IMR-90 (cell line): ENCODE results near the gene ILRUN. TPM values are rescaled to one million over a fixed set of nuclear protein-coding genes. Genes with fewer than 3 reads are reported as not detected.

ENCODE experiments used
- ATAC-seq: fragments of 200-7000 bp; cut with Tn5 transposase; 2 replicates; pipeline ENCODE4 v1.9.1; 2020; ENCODE audit warnings: low read depth, mild to moderate bottlenecking, moderate library complexity
- BruUV-seq: library from RNA; stranded (reverse); fragments of 400-500 nt; replicated peaks from 2 replicates; lab custom pipeline; 2021; lab: Mats Ljungman, UMichigan
- CTCF ChIA-PET: fragments of 300-600 bp; formaldehyde crosslinking; extraction: SDS; loops from one replicate; lab custom pipeline; 2021; ENCODE audit warnings: antibody characterized with exemption; lab: Yijun Ruan, JAX
- POLR2A ChIA-PET: fragments of 300-600 bp; sonication (Branson Sonifier 250); formaldehyde crosslinking; loops from one replicate; lab custom pipeline; 2022; ENCODE audit warnings: antibody characterized with exemption; ENCODE audit not compliant: unreplicated experiment; lab: Charles Lee
- DNase-seq: peaks from one replicate; pipeline ENCODE4 v3.0.0; 2013
- H2AFZ ChIP-seq: replicated peaks from 2 replicates; pipeline ENCODE3; 2013; ENCODE audit warnings: low read length, mild to moderate bottlenecking; ENCODE audit not compliant: poor library complexity
- H2AK5ac ChIP-seq: 2 replicates; pipeline ENCODE4 v1.6.1; 2013; ENCODE audit warnings: low read depth, low read length, inconsistent platforms
- H2AK9ac ChIP-seq: replicated peaks from 2 replicates; pipeline ENCODE3; 2013; ENCODE audit warnings: mild to moderate bottlenecking, low read depth, low read length, moderate library complexity; ENCODE audit not compliant: poor library complexity
- H2BK120ac ChIP-seq: 2 replicates; pipeline ENCODE4 v1.6.1; 2013; ENCODE audit warnings: low read depth, low read length, inconsistent platforms
- H2BK15ac ChIP-seq: 3 replicates; pipeline ENCODE4 v1.6.1; 2013; ENCODE audit warnings: low read depth, low read length, inconsistent platforms
- H2BK20ac ChIP-seq: 2 replicates; pipeline ENCODE4 v1.6.1; 2013; ENCODE audit warnings: low read depth, mild to moderate bottlenecking, inconsistent platforms, low read length, moderate library complexity
- H2BK5ac ChIP-seq: 2 replicates; pipeline ENCODE4 v1.6.1; 2013; ENCODE audit warnings: mild to moderate bottlenecking, low read depth, low read length, inconsistent platforms; ENCODE audit not compliant: poor library complexity, severe bottlenecking
- H3K14ac ChIP-seq: replicated peaks from 2 replicates; pipeline ENCODE4 v1.6.1; 2013; ENCODE audit warnings: low read depth, low read length, inconsistent platforms
- H3K18ac ChIP-seq: 2 replicates; pipeline ENCODE4 v1.6.1; 2013; ENCODE audit warnings: low read depth, low read length, control low read depth
- H3K23ac ChIP-seq: 2 replicates; pipeline ENCODE4 v1.6.1; 2013; ENCODE audit warnings: low read depth, low read length, inconsistent platforms
- H3K27ac ChIP-seq: 2 replicates; pipeline ENCODE4 v1.5.1; 2013; ENCODE audit warnings: mild to moderate bottlenecking, control low read depth, low read length; ENCODE audit not compliant: insufficient read depth
- H3K27me3 ChIP-seq: 2 replicates; pipeline ENCODE4 v1.6.1; 2013; ENCODE audit warnings: low read length; ENCODE audit not compliant: control insufficient read depth, insufficient read depth
- H3K36me3 ChIP-seq: 2 replicates; pipeline ENCODE4 v1.6.1; 2013; ENCODE audit warnings: low read length, mixed read lengths; ENCODE audit not compliant: control insufficient read depth, insufficient read depth
- H3K4ac ChIP-seq: 2 replicates; pipeline ENCODE4 v1.6.1; 2013; ENCODE audit warnings: low read depth, low read length, inconsistent platforms
- H3K4me1 ChIP-seq: 2 replicates; pipeline ENCODE4 v1.6.1; 2013; ENCODE audit warnings: low read length, mixed read lengths; ENCODE audit not compliant: control insufficient read depth, insufficient read depth
- H3K4me2 ChIP-seq: 2 replicates; pipeline ENCODE4 v1.6.1; 2013; ENCODE audit warnings: low read depth, mild to moderate bottlenecking, control low read depth, low read length, moderate library complexity
- H3K4me3 ChIP-seq: 2 replicates; pipeline ENCODE4 v1.5.1; 2013; ENCODE audit warnings: low read depth, mild to moderate bottlenecking, control low read depth, low read length, moderate library complexity; ENCODE audit not compliant: insufficient read depth
- H3K56ac ChIP-seq: 2 replicates; pipeline ENCODE4 v1.6.1; 2013; ENCODE audit warnings: low read length, inconsistent platforms; ENCODE audit not compliant: insufficient read depth; ENCODE audit errors: extremely low read depth
- H3K79me1 ChIP-seq, 2 experiments: 2 replicates each; pipeline ENCODE4 v1.6.1; 2013; ENCODE audit warnings: low read length in 2 of 2, inconsistent platforms in 1 of 2, low read depth in 1 of 2
- H3K9ac ChIP-seq: 2 replicates; pipeline ENCODE4 v1.6.1; 2013; ENCODE audit warnings: low read depth, low read length, control low read depth
- H3K9me1 ChIP-seq: 2 replicates; pipeline ENCODE4 v1.6.1; 2013; ENCODE audit warnings: low read length, inconsistent platforms; ENCODE audit not compliant: insufficient read depth
- H3K9me3 ChIP-seq: 2 replicates; pipeline ENCODE4 v1.6.1; 2013; ENCODE audit warnings: low read length; ENCODE audit not compliant: control insufficient read depth, insufficient read depth
- H4K20me1 ChIP-seq: 2 replicates; pipeline ENCODE4 v1.6.1; 2013; ENCODE audit warnings: low read length, inconsistent platforms; ENCODE audit not compliant: insufficient read depth
- H4K5ac ChIP-seq: 2 replicates; pipeline ENCODE4 v1.6.1; 2013; ENCODE audit warnings: mild to moderate bottlenecking, low read depth, low read length, control low read depth
- H4K8ac ChIP-seq, 2 experiments: 2 replicates each; pipeline ENCODE4 v1.6.1; 2013; ENCODE audit warnings: low read depth in 2 of 2, low read length in 2 of 2, control low read depth in 1 of 2, inconsistent platforms in 1 of 2
- H4K91ac ChIP-seq: 2 replicates; pipeline ENCODE4 v1.6.1; 2013; ENCODE audit warnings: low read depth, low read length, inconsistent platforms; ENCODE audit not compliant: insufficient read depth
- BHLHE40 ChIP-seq: fragments of 150-350 bp; IDR thresholded peaks from 2 replicates; pipeline ENCODE4 v1.6.1; 2016; ENCODE audit warnings: mild to moderate bottlenecking, low read depth, low read length
- CEBPB ChIP-seq: IDR thresholded peaks from 2 replicates; pipeline ENCODE4 v1.6.1; 2012; ENCODE audit warnings: low read depth, low read length, improper control_type of control experiment
- MAFK ChIP-seq: IDR thresholded peaks from 2 replicates; pipeline ENCODE4 v1.6.1; 2012; ENCODE audit warnings: low read depth, low read length, improper control_type of control experiment
- NFE2L2 ChIP-seq: fragments of 150-350 bp; IDR thresholded peaks from 2 replicates; pipeline ENCODE4 v1.6.1; 2016; ENCODE audit warnings: low read depth, mild to moderate bottlenecking, low read length
- RCOR1 ChIP-seq: IDR thresholded peaks from 2 replicates; pipeline ENCODE4 v1.6.1; 2012; ENCODE audit warnings: mild to moderate bottlenecking, low read length, improper control_type of control experiment; ENCODE audit not compliant: insufficient replicate concordance
- dilution Hi-C: fragments of 300-500 bp; cut with HindIII; formaldehyde crosslinking; loops from one replicate; pipeline ENCODE4 v1.14.3; 2018; ENCODE audit warnings: low sequenced_read_pairs; ENCODE audit not compliant: unreplicated experiment
- in situ Hi-C: fragments of 300-500 bp; cut with MboI; formaldehyde crosslinking; loops from 3 replicates; pipeline ENCODE4 v1.14.3; 2019; ENCODE audit warnings: low sequenced_read_pairs, inconsistent platforms, mixed read lengths
- intact Hi-C: fragments of 100-400 bp; cut with micrococcal nuclease; formaldehyde crosslinking; loops from 2 replicates; pipeline ENCODE4 v1.10.0; 2022
- polyA plus RNA-seq, 3 experiments: library from polyadenylated mRNA; depleted of rRNA; stranded (reverse); fragments of >200 nt; gene quantifications; 2 replicates each; pipeline ENCODE4 v1.2.3, GENCODE V29; 2012; ENCODE audit warnings: low replicate concordance in 1 of 3
- total RNA-seq: library from RNA; depleted of rRNA; stranded (reverse); fragments of >200 nt; gene quantifications from 2 replicates; pipeline ENCODE4 v1.2.3, GENCODE V29; 2012

Gene ILRUN
- total and polyA plus RNA-seq, 2 of the 4 experiments (the other 2 are of a cell fraction), result 25.4 to 29.9 TPM

- Histone ChIP-seq H4K20me1 (peaks cover 55% of the 10 kb centered on the region), H3K27ac (no peak overlapping the region), H2BK15ac (no peak overlapping the region), H2AFZ (no peak overlapping the region), H3K56ac (no peak overlapping the region), H2BK120ac (no peak overlapping the region), H4K8ac (no peak overlapping the region), H4K91ac (no peak overlapping the region), H3K79me1 (peaks cover 15 to 73% of the 10 kb centered on the region in 2 experiments), H2AK5ac (no peak overlapping the region), H3K9me1 (peaks cover 8% of the 10 kb centered on the region; the same call in 1 of the 2 replicates), H3K18ac (no peak overlapping the region), H3K4me2 (no peak overlapping the region), H2BK5ac (no peak overlapping the region), H3K4me1 (no peaks in the 10 kb centered on the region), H3K4me3 (no peak overlapping the region), H3K36me3 (no peaks in the 10 kb centered on the region), H2BK20ac (no peak overlapping the region), H3K4ac (no peak overlapping the region), H2AK9ac (no peak overlapping the region), H3K27me3 (no peaks in the 10 kb centered on the region), H3K23ac (peak overlapping the region; percentile 42; the same call in 1 of the 2 replicates), H3K14ac (no peak overlapping the region), H4K5ac (no peak overlapping the region), H3K9ac (no peak overlapping the region), H3K9me3 (no peaks in the 10 kb centered on the region)
- TF ChIP-seq BHLHE40, result no peak
- TF ChIP-seq CEBPB, result peak; percentile 47
- TF ChIP-seq RCOR1, result no peak
- TF ChIP-seq NFE2L2, result no peak
- TF ChIP-seq MAFK, result no peak
- dilution Hi-C loops, result no loop called here
- intact Hi-C loops, result no loop called here
- ChIA-PET CTCF (no interaction called here), POLR2A (no interaction called here)
- no TSS peak for BruUV-seq
- ATAC-seq (no peak), DNase-seq (no peak)
- in situ Hi-C loops, result no loop called here
These were observed 6.8 kb downstream of the ILRUN start for GRCh38 chr6:34689742-34690141.
